Glomerular endothelial cell (primary cell): ENCODE data around the gene ATP10B. TPM values are rescaled to one million over a fixed set of nuclear protein-coding genes. Genes with fewer than 3 reads are reported as not detected.
"Not testable (repeated sequence)": the region's sequence is repeated elsewhere in the genome, so short reads cannot be mapped to it uniquely, and the experiment has no call there.

ENCODE experiments used
- DNase-seq: peaks from one replicate; pipeline ENCODE4 v3.0.0-alpha.2; 2011; ENCODE audit warnings: low read depth, low spot score; ENCODE audit errors: extremely low read depth
- total RNA-seq: library from RNA; depleted of rRNA; stranded (reverse); fragments of >200 nt; gene quantifications from 2 replicates; pipeline ENCODE4 v1.2.3, GENCODE V29; 2015

The ATP10B gene
- total RNA-seq, 1 donor from 2014 or later, result under 0.01 TPM

DNA sequence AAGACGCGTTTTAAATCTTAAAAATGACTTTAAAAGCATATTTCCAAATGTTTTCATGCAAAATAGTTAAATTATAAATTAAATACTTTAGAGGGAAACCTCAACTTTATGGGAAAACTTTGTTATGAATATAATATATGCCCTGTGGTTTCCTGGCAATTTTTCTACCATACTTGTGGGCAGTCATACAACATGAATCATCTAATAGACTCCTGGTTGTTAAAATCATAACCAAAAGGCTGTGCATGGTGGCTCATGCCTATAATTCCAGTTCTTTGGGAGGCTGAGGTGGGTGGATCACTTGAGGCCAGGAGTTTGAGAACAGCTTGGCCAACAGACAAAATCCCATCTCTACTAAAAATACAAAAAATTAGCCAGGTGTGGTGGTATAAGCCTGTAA is 18.2 kb downstream of the ATP10B start:
- no peak for DNase-seq

DNA sequence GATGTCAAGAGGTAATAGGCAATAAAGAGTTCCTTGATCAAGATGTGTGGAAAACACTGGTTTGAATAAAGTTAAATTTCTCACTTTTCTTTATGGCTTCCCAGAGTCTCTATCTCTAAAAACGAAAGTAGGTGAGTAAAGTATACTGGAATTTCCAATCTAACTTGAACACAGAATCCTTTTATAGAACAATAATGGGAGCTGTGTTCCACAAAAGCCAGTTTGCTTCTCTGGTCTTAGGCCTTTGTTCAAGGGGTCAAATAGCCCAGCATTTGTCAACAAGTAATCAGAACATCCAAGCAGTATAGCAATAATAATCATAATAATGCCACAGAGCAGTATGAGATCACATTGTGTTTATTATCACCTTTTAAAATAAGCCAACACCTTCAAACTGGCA is 20.2 kb downstream of the ATP10B start:
- no peak for DNase-seq

DNA sequence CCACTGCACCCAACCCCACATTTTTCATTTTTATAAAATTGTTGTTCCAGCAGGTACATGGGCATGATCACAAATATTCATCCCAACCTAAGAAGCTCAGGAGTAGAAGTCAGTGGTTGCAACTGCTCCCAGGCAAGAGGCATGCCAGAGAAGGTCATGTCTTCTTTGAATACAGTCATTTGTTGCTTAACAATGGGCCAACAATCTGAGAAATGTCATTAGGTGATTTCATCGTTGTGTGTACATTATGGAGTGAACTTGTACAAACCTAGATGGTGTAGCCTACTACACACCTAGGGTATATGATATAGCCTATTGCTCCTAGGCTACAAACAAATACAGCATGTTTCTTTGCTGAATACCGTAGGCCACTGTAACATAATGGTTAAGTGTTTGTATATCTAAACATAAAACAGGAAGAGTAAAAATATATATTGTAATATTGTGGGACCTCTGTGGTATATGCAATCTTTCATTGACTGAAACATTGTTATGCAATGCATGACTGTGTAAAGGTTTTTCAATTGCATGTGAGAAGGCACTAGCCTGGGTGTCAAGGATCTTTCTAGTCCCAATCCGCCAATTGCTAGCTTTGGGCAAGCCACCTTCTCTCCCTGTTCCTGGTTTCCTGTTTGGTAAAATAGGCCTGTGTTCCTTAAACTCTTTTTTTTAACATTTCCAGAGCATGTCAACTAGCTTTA is 27.6 kb downstream of the ATP10B start:
- no peak for DNase-seq

DNA sequence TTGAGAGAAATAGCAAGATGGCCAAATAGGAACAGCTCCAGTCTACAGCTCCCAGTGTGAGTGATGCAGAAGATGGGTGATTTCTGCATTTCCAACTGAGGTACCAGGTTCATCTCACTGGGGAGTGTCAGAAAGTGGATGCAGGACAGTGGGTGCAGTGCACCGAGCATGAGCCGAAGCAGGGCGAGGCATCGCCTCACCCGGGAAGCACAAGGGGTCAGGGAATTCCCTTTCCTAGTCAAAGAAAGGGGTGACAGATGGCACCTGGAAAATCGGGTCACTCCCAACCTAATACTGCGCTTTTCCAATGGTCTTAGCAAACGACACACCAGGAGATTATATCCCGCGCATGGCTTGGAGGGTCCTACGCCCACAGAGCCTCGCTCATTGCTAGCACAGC is 39.0 kb downstream of the ATP10B start:
- DNase-seq, result not testable (repeated sequence)

DNA sequence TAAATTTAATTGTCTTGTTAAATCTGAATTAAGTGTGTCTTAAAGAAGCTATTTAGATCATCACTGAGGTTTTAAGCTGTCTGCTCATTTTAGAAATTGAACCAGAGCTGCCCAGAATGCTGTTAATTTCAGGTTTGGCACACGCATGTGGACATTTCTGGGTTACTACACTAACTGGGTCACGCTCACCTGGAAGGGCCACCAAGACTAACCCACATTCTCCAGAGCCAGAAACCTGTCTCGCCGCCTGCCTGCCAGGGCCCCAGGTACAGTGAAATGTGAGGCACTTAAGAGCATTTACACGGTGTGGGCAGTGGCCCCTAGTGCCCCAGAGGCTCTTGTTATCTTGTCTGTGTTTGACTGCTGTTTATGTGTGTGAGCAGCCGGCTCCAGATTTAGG is 46.6 kb downstream of the ATP10B start:
- DNase-seq, result no peak

DNA sequence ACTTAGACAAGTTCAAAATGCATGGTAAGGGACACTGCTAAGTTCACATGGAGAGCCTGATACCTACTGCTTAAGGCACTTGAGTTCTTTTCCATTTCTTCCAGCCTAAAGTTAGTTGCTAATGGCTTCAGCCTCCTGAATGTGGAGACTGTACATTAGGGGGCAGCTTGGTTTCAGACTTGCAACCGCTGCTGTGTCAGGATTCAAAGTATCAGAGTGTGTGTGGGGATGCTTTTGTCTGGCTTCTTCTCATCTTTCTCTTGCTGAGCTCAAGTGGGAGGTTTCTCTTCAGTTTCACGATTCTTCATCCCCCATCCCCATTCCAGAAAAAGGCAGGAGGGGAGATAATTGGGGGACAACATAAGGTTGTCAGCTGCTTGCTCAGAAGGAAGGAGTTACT is 49.4 kb downstream of the ATP10B start:
- DNase-seq, result no peak

DNA sequence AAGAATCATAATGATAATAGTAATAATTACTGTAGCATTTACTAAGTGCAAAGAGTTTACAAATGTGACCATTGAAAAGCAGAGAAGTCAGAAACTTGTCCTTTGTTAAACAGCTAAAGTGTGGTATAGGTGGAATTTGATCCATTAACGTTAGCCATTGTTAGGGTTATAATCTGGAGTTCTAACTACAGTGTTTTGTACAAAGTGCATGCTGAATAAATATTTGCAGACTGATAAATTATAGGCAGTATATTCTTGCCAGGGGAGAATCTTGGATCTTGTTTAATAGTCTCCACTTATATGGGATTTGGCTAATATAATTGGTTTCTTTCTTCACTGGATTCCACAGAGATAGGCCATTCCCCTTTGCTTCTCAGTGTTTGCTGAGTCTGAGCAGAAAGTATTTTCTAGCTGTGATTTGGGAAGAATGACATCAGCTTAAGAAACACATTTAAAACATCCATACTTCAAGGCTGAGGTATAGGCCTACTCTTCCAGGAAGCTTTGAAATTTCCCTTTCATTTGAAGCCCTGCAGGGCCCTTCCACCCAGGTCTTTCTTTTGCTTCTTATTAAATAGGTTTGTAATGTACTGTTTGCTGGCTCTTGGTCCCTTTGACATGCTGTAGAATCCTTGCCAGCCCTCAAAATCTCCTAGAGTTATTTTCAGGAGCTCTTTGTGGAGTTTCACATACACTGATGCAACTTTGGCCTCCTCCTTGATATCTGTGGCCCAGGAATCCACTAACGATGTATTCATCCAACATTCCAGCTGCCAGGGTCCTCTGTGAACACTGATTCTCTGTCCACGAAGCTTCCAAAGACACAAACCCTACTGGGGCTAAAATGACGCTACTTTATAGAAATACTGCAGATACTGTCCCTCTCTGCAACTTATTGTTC is 51.4 kb downstream of the ATP10B start:
- DNase-seq, result no peak

DNA sequence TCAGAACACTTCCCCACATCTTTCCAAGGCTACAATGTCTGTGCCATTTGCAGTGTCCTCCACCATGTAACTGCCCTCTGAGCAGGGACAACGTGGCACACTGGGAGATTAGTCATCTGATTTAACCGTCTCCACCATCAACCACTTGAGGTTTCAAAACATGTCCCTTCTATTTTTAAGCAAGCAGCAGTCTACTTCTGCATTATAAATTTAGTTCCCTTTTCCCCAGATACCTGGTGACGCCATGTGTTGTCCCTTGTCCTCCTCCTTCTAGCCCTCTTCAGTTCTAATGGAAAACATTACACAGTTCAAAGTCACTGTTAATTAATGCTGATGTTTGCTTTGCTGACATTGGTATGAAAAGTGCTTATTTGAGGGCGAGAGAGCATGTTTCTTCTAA is 52.8 kb downstream of the ATP10B start:
- DNase-seq, result no peak

DNA sequence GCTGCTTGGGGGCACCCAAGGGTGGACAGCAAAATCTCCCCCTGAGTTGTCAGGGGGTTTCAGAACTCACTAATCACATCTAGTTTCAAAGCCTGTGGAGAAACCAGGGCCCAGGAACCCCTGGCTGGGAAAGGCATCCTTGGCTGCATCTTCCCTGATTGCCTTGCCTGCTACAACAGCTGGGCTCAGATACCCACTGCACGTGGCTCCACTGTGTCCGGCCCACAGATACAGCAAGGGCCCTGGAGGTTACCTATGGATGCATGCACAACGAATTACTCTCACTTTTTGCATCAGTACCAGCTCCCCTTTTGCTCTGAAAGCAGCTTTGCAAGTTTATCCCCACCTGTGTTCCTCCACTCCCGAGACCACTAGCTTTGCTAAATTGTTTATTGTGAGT is 55.0 kb downstream of the ATP10B start:
- DNase-seq, result no peak

DNA sequence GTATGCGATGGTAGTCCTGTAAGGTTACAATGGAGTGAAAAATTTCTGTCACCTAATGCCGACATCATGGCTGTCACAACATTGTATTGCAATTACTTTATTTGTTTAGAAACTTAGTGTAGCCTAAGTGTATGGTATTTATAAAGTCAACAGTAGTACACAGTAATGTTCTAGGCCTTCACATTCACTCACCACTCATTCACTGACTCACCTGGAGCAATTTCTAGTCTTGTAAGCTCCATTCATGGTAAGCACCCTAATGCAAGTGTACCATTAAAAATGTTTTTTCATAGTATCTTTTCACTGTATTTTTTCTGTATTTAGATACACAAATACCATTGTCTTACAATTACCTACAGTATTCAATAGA is 58.5 kb downstream of the ATP10B start:
- DNase-seq, result no peak

DNA sequence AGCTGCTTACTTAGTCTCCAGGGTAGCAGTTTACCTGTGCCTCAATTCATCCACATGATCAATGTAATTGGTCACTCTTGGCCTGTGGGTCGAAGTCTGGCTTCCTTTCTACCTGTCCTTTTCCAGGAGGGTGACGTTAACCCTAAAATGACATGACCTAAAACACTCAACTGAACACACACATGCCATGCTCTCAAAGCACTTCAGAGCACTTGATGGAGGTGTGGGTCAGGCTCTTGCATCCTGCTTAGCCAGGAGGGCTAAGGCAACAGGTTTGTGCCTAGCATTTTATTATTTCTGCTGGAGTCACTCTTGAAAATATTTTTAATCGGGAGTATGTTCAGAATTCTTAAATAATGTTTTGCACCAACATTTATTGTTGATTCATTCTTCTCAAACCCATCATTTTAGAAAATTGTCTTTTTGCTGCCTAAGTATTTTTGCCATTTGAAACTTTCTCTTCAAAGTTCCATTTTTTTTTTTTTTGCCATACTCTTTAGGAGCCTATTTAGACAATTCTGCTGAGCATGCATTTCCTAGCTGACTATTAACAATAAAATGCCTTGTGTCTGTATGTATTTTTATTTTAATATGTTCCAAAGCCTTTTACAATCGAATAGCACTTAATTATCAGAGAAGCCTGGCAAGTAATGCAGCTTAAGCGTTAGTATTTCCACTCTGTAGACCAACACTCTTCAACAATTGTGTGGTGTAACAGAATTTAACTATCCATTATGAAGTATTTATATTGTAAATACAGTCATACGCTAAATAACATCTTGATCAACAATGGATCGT is 59.1 kb downstream of the ATP10B start:
- DNase-seq, result no peak

DNA sequence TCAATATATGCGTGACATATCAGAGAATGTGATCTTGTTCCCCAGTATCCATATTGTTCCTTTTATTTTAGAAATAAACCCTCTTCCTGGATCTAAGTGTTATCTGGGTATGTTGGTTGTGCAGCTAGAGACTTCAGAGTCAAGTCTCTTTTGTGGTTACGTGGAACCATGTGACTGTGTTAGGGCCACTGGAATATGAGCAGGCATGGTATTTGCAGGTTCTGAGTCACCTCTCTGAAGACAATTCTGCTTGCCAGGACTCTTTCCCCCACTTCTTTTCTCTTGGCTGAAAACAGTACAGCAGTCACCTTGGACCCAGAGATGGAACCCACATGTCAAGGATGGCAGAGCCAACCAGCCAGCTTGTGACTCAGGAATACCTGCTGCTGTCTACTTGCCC is 59.7 kb downstream of the ATP10B start:
- DNase-seq, result no peak

DNA sequence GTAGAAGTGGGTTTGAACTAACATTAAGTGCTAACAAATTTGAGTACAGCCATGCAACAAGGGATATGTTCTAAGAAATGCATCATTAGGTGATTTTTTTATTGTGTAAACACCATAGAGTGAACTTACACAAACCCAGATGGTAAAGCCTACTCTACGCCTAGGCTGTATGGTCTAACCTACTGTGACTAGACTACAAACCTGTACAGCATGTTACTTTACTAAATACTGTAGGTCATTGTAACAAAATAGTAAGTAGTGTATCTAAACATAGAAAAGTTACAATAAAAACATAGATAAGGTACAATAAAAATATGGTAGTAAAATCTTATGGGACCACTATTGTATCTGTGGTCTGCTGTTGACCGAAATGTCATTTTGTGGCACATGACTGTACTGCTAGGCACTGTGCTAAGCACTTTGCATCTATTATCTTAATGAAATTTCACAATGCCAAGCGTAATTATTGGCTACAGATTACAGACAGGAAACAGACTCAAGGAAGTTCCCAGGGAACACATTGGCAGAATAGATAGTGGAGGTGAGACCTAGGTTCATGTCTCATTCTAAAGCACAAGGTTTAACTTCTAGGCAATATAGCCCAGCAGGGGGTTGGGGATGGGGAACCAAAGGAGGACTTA is 62.7 kb downstream of the ATP10B start:
- DNase-seq, result no peak

DNA sequence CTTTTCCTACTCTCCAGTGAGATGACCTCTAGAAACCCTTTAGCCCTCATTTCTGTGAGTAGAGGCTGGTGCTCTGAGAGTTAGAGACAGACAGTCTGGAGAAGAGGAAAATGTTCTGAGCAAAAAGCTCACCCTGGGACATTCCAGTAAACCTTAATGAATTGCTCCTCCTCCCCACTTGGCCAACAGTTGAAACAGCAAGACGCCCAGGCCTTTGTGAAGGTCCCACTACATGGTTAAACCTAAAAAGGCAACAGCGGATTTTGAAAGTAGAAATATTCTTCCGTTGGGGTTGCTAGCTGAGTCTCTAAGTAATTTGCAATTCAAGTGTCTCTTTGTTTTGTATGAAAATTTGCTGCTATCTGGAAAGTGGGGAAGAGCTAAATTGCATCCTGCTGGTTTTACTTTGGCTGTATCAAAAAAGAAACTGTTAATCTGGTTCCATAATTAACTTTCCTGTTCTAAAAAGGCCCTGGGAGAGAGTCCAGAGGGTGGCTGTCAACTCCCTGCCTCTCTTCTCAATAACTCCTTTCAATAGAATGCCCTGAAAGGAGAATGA is 63.8 kb downstream of the ATP10B start:
- DNase-seq, result no peak

DNA sequence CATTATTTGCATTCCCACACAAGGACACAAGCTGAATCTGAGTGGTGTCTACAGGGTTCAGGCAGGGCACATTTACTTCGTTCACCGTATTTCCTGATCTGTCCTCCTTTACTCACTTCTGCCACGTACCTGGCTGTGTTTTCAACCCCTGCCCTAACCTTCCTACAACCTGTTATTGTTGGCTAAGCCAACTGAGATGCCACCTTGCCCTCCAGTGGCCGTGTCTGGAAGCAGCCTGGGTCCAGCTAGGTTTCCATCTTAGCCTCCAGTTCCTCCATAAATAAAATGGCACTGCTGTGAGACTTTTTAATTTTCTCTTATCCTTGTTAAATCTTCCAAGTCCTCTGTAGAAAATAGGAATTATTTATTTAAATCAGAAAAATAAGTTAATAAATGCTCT is 64.8 kb downstream of the ATP10B start:
- DNase-seq, result no peak

DNA sequence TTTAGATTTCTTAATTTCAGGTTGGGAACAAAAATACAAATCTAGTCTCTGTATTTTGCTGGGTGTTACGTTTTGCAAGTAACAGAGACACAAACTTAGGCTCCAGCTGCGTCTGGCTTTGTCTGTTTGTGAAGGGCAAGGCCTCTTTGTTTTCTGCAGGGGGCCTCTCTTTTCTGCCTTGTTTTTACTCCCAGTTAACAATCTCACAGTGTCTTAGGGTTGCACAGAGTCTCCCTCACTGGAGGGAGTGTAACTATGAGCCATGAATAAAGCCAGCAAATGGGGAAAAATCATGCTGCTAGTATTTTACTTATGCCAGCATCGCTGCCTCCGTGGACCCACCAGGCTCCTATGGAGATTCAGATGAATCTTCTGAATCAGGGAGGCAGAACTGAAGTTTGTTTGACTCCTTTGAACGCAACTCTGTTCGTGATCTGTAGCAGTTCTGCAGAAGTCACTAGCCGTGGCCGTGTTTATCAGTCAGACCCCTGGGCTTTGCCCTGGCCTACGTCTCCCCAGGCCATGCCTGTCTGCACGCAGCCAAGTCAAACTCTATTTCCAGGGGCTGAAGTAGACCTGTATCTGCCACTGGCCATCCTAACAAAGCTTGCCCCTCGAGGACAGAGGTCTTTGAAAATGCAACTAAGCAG is 77.2 kb downstream of the ATP10B start:
- no peak for DNase-seq

DNA sequence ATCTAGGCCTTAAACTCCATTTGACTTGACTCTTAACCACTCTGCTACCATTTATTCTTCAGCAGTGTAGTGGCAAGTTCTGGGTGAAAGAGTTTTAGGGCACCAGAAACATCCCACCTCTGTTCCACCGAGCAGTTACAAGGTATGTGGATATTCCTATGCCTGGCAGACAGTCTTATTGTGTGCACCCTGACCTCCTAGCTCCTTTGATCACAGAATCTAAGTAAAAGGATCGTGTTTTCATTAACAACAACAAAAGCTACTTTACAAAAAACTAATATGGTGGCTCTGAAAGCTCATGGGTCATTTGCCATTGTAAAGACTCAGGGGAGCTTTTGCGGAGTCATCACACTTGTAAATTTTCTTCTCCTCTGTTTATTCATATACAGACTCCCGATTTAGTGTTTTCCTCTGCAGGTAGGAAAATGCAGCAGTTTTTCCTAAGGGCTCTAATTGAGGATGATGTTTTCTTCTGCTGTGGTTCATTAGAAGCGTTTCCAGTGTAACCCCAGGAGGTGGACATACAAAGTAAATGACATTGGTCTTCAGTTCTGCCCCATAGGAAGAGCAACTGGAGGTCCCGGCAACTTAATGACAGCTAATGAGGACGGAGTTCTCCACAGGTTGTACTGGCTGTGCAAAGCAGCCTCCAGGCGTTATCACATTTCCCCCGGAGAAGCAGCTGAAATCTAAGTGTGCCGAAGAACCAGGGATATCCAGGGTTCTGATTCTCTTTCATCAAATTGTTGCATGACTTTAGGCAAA is 78.2 kb downstream of the ATP10B start:
- DNase-seq, result no peak

DNA sequence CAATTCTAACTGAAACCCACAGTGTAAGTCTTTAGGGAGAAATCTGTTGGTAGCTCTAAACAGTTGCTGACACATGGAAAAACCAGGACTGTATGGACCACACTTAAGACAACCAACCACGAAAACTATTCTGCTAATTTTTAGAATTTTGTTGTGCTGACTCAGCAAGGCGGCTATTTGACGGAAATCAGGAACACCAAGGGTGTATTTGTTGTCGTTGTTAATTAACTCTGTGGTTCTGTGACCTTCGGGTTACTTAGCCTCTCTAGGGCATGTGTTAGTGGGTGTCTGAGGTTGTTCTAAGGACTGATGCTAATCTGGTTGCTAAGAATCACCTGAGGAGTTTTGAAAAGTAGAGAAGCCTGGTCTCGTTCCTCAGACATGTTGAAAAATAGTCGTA is 79.2 kb downstream of the ATP10B start:
- no peak for DNase-seq

DNA sequence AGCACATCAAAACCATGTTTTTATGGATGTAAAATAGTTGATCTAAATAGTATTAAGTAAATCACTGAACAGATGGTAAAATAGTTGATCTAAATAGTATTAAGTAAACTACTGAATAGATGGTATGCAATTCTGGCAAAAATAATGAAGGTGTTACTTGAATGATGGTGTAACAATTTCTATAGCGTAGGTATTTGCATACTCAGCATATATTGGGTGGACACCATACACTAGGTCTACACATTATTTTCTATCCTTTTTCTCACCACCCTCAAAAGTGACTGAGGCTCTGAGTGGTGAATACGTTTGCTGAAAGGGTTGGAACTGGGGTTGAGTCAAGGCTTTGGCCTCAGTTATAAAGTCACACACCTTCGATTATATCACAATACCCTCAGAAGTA is 81.3 kb downstream of the ATP10B start:
- no peak for DNase-seq
